Progenitor cell of endocrine pancreas (in vitro differentiated cells): ENCODE data around the gene CLCN4. TPM values are rescaled to one million over a fixed set of nuclear protein-coding genes. Genes with fewer than 3 reads are reported as not detected.

Source experiments
- DNase-seq: peaks from one replicate; pipeline ENCODE4 v3.0.0; 2021; ENCODE audit warnings: low spot score; ENCODE audit not compliant: unreplicated experiment
- H3K27ac Mint-ChIP-seq: 2 replicates; pipeline ENCODE4 v1.8.0; 2021; ENCODE audit warnings: mild to moderate bottlenecking, moderate library complexity, mixed read lengths
- H3K27me3 Mint-ChIP-seq: 2 replicates; pipeline ENCODE4 v1.8.0; 2021; ENCODE audit warnings: mixed read lengths
- H3K36me3 Mint-ChIP-seq: 2 replicates; pipeline ENCODE4 v1.8.0; 2022; ENCODE audit warnings: mixed read lengths; ENCODE audit not compliant: insufficient read depth
- H3K4me1 Mint-ChIP-seq: 2 replicates; pipeline ENCODE4 v1.8.0; 2021; ENCODE audit warnings: low read depth, mixed read lengths
- H3K4me3 Mint-ChIP-seq: 2 replicates; pipeline ENCODE4 v1.8.0; 2021; ENCODE audit warnings: low read depth, mild to moderate bottlenecking, moderate library complexity, mixed read lengths
- H3K9me3 Mint-ChIP-seq: 2 replicates; pipeline ENCODE4 v1.8.0; 2021; ENCODE audit warnings: low read depth, mixed read lengths
- CTCF ChIP-seq: fragments of 200-600 bp; sonication (generic); IDR thresholded peaks from one replicate; pipeline ENCODE4 v1.5.0; 2021; ENCODE audit warnings: antibody characterized with exemption, mild to moderate bottlenecking; ENCODE audit not compliant: unreplicated experiment
- total RNA-seq: library from RNA; stranded (reverse); gene quantifications from 2 replicates; pipeline ENCODE4 v1.2.1, GENCODE V29; 2021

The CLCN4 gene
- total RNA-seq, 1 donor from 2014 or later, result 15.2 TPM

DNA sequence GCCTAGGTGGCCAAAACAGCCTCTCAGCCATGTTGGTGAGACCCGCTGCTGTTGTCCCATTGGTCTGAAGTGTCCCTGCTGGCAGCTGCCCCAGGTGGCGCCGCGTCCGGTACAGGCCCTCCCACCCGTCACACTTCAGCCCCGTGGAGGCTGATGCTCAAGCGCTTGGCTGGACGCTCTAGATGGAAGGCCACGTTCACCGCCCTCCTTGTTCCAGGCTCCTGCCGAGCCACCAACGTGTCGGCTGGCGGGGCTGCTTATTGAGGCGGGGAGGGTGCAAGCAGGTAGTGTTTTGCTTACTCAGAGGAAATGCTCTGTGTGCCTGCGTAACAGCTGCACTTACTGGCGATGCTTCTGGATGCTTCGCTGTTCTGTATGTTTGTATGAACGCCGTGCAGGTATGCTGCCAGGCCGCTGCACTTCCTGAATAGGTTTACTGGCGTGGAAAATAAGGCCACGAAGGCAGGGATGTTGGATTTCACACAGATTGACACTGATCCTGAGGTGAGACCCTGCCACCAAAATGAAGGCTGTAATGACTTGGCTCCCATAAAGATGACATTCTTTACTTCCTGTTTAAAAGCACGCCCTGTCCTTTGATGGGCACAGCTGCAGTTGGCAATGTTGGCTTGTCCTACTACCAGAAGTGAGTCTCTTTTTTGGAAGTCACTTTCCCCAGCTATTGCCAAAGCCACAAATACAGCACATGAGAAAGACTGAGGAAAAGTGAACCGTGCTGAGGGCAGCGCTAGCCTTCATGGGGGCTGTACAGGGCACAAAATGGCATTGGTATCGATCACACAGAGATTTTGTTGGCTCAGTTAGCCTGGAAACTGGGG lies 21.0 kb upstream of the CLCN4 start:
- peaks cover 22% of the 10 kb centered on the region for H3K9me3 Mint-ChIP-seq
- no peaks in the 10 kb centered on the region for H3K4me1 Mint-ChIP-seq
- no peak for DNase-seq
- H3K36me3 Mint-ChIP-seq, result peaks cover 21% of the 10 kb centered on the region
- H3K27me3 Mint-ChIP-seq, result no peaks in the 10 kb centered on the region
- TF ChIP-seq CTCF, result no peak
- no peak overlapping the region for H3K27ac Mint-ChIP-seq
- H3K4me3 Mint-ChIP-seq, result no peak overlapping the region

GRCh38 chrX:10138726-10139125 lies 18.0 kb upstream of the CLCN4 start:
- no peak for TF ChIP-seq CTCF
- H3K9me3 Mint-ChIP-seq, result peaks cover 10% of the 10 kb centered on the region
- no peak overlapping the region for H3K4me3 Mint-ChIP-seq
- H3K36me3 Mint-ChIP-seq, result peaks cover 22% of the 10 kb centered on the region
- DNase-seq, result no peak
- no peaks in the 10 kb centered on the region for H3K27me3 Mint-ChIP-seq
- H3K4me1 Mint-ChIP-seq, result no peaks in the 10 kb centered on the region
- no peak overlapping the region for H3K27ac Mint-ChIP-seq

GRCh38 chrX:10140264-10140663 lies 16.5 kb upstream of the CLCN4 start:
- Mint-ChIP-seq H3K9me3 (peaks cover 7% of the 10 kb centered on the region), H3K4me1 (no peaks in the 10 kb centered on the region), H3K27me3 (no peaks in the 10 kb centered on the region), H3K27ac (no peak overlapping the region), H3K4me3 (no peak overlapping the region), H3K36me3 (peaks cover 19% of the 10 kb centered on the region)
- no peak for TF ChIP-seq CTCF
- DNase-seq, result no peak

- no peak for TF ChIP-seq CTCF
- Mint-ChIP-seq H3K27me3 (no peaks in the 10 kb centered on the region), H3K9me3 (peaks cover 12% of the 10 kb centered on the region), H3K36me3 (peaks cover 25% of the 10 kb centered on the region), H3K4me1 (no peaks in the 10 kb centered on the region), H3K4me3 (no peak overlapping the region), H3K27ac (no peak overlapping the region)
- no peak for DNase-seq
Measured at GRCh38 chrX:10142041-10142599, 14.7 kb upstream of the CLCN4 start.

- Mint-ChIP-seq H3K9me3 (peaks cover 10% of the 10 kb centered on the region), H3K27me3 (no peaks in the 10 kb centered on the region), H3K27ac (no peak overlapping the region), H3K36me3 (peaks cover 25% of the 10 kb centered on the region), H3K4me3 (no peak overlapping the region), H3K4me1 (no peaks in the 10 kb centered on the region)
- DNase-seq, result no peak
- TF ChIP-seq CTCF, result no peak
Measured at GRCh38 chrX:10143071-10143983, 13.4 kb upstream of the CLCN4 start.
